Epidermal melanocyte (primary cell): ENCODE measurements around the gene TLX2.
A peak's percentile ranks its signal among the peaks of the same experiment; 100 is the strongest.

ENCODE experiments used
- DNase-seq: peaks from one replicate; pipeline ENCODE4 v3.0.0; 2011; ENCODE audit warnings: low spot score; ENCODE audit not compliant: insufficient read length

Gene TLX2

DNA sequence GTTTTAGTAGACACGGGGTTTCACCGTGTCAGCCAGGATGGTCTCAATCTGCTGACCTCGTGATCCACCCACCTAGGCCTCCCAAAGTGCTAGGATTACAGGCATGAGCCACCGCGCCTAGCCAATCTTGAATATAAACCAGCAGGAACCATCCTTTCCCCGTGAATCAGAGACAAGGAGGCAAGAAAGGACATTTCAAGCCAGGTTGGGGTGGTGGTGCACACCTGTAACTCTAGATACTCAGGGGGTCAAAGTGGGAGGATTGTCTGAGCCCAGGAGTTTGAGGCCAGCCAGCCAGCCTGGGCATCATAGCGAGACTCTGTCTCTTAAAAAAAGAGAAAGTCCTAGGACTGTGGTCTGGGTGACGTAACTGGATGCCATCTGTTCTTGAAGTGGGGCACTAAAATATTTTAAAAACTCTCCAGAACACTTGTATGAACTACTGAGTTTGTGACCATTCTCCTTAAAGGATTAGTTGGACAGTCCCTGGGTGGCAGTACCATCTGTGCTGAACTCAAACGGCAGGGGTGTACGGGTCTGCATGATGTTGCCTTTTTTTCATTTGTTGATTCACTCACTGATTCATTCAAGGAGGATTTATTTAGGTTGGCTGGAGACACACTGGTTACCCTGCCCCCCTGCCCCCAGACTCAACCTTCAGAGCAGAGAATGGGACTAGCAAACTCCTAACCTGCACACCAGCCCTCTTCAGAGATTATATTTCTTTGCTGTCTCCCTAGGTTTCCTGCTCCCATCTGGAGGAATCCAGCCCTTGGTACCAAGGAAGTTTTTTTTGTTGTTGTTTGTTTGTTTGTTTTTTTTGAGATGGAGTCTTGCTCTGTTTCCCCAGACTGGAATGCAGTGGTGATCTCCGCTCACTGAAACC is 2.9 kb upstream of the TLX2 start:
- no peak for DNase-seq

DNA sequence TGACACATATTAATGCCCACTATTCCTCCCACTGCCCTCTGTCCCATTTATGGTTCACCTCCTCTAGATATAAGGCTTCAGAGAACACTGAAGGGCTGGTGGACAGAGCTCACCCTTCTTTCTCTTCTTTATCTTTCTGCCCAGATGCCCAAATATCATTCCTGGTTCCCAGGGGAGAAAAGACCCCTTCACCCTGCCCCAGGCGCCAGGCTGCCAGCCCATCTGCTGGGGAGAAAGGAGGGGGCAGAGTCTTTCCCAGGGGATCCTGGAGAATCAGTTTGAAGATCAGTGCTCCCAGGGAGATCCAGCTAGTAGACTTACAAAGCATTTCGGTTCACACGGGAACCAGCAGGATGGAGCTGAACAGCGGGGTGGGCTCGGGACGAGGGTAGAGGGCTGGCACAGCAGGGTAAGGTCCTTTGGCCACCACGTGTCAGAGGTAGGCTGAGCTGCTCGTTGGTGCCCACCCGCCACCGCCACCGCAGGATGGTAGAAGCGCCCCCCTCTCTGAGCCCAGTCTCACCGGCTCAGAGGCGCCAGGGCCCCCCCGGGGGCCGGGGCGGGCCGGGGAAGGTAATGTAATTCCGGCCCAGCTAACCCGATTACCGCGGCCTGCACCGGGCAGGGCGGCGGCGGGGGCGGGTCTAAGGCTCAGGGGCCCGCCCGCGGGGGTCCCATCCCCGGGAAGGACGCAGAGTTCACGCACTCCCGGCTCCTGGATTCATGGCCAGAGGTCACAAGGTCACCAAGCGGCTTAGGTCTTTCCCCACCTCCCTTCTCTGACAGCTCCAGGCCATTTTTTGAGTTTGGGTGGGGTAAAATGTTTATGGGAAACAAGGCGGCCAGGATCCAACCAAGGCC is 1.3 kb upstream of the TLX2 start:
- no peak for DNase-seq

DNA sequence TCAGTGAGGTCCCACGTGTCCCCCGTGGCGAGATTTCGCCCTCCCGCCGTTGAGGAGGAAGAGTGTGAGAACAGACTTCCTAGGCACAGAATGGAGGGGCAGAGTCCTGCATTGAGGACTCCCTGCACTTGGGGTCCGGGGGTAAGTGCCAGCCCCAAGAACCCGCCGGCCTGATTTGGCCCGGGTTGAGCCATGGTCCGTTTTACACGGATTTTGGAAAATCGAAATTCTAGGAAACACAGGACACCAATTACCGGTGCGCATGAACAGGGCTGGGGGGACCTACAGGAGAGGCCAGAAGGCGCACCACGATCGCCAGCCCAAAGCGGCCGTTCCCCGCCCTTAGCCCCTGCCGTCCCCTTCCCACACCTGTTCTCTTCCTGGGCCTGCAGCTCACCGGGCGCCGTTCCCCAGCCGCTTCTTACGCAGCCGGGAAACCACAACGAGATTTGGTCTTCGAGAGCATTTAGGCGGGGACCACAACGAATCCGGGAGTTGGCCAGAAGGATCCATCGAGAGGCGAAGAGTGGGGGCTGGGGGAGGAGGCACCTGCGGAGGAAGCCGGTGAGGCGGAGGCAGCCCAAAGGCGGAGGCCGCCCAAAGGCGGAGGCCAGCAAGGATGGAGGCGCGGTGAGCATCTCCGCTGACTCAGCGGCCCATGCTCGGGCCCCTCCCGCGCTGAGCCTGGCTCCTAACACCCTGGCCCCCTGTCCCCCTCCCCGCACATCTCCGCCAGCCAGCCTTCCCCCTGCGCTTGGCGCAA is 464 bp upstream of the TLX2 start:
- DNase-seq, result no peak

- DNase-seq, result no peak
Measured at GRCh38 chr2:74515271-74515980, 1.2 kb downstream of the TLX2 start.

DNA sequence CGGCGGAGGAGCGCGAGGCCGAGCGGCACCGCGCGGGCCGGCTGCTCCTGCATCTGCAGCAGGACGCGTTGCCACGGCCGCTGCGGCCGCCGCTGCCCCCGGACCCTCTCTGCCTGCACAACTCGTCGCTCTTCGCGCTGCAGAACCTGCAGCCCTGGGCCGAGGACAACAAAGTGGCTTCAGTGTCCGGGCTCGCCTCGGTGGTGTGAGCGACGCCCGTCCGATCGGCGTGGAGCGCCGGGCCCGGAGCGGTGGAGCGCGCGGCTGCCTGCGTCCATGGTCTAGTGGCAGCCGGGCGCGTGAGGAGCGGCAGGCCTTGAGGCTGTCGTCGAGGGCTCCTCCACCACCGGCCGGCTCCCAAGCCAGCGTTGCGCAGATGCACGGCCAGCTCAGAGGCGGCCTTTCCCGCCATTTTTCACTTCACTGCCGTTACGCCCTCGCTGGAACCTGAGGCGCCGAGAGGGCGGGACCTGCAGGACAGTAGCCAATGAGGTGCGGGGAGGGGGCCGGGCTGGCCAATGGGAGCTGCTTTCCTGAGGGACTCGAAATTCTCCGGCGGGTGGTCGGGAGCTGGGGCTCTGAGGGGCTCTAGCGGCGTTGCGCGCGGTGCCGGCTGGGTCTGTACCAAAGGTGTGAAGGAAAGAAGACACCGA is 1.9 kb downstream of the TLX2 start:
- DNase-seq, result peak; percentile 81

GRCh38 chr2:74516650-74517049 is 2.4 kb downstream of the TLX2 start:
- no peak for DNase-seq

- no peak for DNase-seq
Measured at GRCh38 chr2:74522516-74522915, 8.3 kb downstream of the TLX2 start.

- DNase-seq, result no peak
Measured at GRCh38 chr2:74524005-74524404, 9.8 kb downstream of the TLX2 start.

- DNase-seq, result no peak
Measured at GRCh38 chr2:74524955-74525716, 10.9 kb downstream of the TLX2 start.

DNA sequence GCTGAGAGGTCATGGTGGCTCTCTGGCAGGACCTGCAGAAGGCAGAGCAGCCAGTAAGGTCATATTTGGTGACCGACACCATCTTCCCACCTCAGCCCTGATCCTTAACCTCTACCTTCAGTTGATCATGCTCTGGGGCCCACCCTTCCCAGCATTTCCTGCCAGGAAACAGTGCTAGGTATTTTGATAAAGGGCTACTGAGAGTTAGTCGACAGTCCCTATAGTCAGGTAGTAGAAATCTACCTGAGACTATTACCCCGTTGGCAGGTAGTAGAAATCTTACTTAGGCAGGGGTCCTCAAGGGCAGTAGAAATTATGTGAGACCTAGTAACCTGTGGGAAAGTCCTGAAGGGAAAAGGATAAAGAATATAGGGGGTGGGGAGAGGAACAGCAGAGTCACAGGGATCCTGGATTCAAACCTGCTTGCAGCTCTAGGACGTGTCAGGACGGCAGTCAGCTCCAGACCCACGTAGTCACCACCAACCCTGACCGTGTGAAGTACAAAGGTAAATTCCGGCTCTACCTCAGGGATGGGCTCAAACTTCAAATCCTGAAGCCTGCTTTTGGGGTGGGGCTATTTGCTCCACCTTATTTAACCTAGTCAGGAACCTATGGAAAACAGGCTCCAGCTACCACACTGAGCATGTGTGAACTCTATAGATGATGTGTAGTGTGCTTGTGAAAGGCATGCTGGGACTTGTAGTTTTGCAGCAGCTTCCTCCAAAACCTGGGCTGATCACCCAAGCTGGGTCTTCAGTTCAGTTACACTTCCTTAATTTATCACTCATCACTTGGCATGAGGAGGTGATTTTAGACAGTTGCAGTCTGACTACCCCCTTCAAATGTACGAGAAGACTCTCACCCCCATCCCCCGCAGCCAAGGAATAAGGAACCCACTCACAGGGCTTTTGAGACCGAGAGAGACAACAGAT is 11.7 kb downstream of the TLX2 start, which contains the start of gene DQX1:
Gene DQX1, minus strand, starts transcription at position 515 of the 932 bp plus-strand sequence. Its CDS starts 502 bp downstream, at position 13.
- no peak for DNase-seq

- DNase-seq, result no peak
Measured at GRCh38 chr2:74526649-74527230, 12.5 kb downstream of the TLX2 start.

- DNase-seq, result no peak
Measured at GRCh38 chr2:74527741-74528140, 13.5 kb downstream of the TLX2 start.

DNA sequence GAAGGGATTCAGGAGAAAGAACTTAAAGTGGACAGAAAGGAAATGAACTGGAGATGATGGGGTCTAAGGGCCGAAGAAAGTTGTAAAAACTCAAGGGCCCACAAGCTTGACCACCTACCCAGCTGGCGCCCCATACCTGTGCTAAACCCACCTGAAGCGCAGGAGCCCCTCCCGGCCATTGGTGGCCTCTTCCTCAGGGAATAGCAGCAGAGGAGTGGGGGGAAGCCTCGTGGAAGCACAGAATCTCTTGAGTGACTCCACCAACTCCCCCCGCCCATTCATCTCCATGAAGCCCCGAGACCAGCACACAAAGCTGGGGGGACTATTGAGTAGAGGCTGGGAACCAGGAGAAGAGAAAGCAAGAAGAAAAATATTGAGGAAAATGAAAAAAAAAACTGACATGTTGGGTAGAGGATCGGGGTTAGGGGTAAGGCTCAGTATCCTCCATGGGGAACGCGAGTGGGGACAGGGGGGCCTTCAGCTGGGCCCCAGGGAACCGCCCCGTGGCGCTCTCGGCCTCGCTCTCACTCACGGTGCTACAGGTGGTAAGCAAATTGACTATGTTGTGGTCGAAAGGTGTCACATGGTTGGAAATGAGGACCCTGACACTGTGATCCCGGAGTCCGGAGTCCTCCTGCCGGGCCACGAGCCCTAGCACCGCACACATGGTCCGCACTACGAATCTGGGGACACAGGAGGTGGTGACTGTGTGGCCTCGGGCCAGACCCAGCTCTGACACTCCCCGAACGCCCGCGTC is 14.5 kb downstream of the TLX2 start:
- DNase-seq, result no peak

DNA sequence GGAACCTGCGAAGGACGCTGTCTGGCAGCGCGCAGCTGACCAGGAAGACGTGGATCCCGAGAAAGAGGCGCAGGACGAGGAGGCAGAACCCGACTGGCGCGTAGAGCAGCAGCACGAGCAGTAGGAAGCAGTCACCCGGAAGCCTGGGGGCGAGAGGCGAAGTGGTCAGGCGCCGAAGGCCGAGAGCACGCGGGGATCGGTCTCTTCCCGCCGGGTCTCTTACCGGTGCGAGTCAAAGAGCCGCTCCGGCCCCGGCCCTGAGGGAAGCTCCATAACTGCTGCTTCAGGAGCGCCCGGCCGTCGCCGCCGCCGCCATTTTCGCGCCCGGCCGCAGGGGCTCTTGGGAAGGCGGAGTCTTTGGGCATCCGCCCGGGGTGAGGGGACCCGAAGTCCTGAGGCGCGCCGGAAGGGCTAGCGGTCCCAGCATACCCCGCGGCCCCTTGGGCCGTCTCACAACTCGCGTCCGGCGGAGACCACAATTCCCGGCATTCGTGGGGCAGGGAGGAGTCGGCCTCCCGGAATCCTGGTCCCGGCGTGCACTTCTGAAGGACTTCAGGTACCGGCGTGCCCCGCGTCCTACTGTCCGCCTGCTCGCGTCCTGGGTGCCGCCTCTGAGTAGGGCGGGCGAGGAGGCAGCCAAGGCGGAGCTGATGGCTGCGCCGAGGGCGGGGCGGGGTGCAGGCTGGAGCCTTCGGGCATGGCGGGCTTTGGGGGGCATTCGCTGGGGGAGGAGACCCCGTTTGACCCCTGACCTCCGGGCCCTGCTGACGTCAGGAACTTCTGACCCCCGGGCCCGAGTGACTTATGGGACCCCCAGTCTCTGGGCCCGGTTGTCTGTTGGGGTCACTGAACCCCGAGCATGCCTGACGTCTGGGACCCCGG is 15.3 kb downstream of the TLX2 start, which contains the start of the genes AUP1 and HTRA2:
Gene AUP1, minus strand, starts transcription at position 350 of the 882 bp plus-strand sequence. Its CDS starts 77 bp downstream, at position 273.
Gene HTRA2, plus strand, starts transcription at position 577 of the 882 bp plus-strand sequence. Its CDS starts 74 bp downstream, at position 651.
- DNase-seq, result peak; percentile 99

- no peak for DNase-seq
Measured at GRCh38 chr2:74530239-74531187, 16.3 kb downstream of the TLX2 start.
